HG02884 (cell line): ENCODE data around the gene WNK3.

Source experiments
- ATAC-seq: cut with Tn5 transposase; IDR thresholded peaks from one replicate; pipeline ENCODE4 v1.9.1; 2021; ENCODE audit warnings: mild to moderate bottlenecking, moderate library complexity; ENCODE audit not compliant: unreplicated experiment

WNK3 gene

DNA sequence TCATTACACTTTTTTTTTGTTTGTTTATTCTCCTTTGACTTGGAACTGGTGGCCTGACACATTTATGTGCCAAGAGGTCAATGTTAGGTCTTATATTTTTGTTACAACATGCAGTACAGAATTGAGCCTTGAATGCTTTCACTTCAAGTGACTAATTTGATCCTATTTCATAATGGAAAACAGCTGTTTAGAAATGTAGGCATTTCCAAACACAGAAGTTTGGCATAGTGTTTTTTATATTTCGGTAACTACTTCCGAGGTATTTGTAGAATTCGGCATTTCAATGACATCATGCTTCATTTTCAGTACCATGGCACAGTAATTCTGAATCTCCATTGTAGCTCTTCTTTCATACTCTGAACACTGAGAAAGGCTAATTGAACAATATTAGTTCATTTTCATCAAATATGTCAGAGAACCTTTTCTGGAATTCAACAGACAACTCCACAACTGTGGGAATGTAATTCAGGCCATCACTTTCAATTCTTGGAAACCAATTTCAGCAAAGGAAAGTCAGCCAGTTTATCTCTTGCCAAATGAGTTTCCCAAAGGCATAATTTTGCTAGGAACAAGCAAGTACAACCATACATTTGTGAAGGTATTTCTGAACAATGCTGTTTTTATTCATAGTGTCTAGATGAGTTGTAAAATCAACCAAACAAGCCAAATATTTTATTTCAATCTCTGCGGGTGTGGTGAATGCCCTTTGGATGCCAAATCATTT is 186.2 kb downstream of the WNK3 start:
- ATAC-seq: no peak

DNA sequence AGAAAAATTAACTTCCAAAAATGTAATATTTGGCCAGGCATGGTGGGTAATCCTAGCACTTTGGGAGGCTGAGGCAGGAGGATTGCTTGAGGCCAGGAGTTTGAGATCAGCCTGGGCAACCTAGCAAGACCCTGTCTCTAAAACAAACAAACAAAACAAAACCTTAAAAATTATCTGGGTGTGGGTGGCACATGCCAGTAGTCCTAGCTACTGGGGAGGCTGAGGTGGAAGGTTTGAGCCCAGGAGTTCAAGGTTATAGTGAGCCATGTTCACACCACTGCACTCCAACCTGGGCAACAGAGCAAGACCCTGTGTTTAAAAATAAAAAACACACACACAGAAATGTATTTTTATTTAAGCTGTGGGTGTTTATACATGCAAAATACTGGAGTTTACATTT is 186.8 kb downstream of the WNK3 start:
- no peak for ATAC-seq

DNA sequence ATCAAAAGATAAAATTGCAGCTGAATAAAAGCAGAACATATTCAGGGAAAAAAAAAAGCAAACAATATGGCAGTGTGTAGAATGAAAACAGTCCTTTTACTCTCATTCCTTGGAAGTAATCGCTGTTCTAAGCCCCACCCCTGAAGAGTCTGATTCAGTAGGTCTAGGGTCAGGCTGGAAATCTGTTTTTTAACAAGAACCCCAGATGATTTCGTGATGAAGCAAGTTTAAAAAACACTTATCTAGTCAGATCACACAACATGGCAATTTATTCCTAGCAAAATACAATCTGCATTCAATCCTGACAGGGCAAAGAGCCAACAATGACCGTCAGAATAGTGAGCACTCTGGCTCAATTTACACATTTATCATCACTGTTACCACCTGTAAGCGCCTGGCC is 190.9 kb downstream of the WNK3 start:
- ATAC-seq: no peak

DNA sequence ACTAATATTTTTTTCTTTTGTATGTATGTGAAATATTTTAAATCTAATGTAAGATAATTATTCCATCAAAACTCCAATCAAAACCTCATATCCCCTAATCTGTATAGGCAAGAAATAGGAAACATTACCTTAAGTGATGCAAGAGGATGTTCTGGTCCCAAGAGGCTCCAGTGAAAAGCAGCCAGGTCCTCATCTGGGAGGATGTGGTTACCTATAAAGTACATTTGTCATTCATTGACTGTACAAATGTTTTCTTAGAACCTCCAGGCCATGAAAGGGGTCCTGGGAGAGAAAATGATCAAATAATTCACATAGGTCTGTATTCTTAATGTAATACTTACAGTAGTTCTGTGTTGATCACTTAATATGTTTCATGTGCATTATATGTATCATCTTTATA is 200.3 kb downstream of the WNK3 start:
- ATAC-seq: no peak
